ENCODE results near the gene ADCYAP1R1. TPM values are rescaled to one million over a fixed set of nuclear protein-coding genes. Genes with fewer than 3 reads are reported as not detected.

Gene ADCYAP1R1
- total RNA-seq, 1 donor from 2014 or later = 12.0 TPM

DNA sequence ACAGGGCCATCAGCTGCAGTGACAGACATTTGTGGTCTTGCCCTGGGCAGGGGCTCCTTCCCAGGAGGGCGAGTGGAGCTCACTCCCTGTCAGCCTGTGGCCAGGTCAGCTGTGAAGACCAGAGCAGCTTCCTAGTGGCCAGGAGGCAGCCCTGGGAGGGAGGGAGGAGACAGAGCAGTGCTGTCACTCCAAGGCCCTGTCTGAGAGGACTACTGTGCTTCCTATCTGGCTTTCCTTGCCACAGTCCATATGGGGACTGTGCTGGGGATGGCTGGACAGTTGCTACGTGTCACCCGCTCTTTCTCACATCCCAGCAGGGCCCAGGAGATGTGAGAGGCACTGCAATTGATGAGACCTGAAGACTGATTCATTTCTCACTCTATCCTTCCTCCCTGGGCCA lies 15.2 kb upstream of the ADCYAP1R1 start:
- intact Hi-C loops (cut with DNase I) = no loop called here
- Histone ChIP-seq H3K4me1 (no peaks in the 10 kb centered on the region), H3K9me3 (no peaks in the 10 kb centered on the region), H3K27me3 (no peaks in the 10 kb centered on the region), H3K4me3 (no peak overlapping the region), H3K27ac (no peak overlapping the region), H3K36me3 (no peaks in the 10 kb centered on the region)
- no peak for DNase-seq (ENCODE audit: extremely low spot score in 2 of 2)
- TF ChIP-seq POLR2AphosphoS5 (IDR thresholded peaks at IDR 0.05; ENCODE audit: insufficient read depth in 1 of 2, low read depth in 1 of 2) (no peak), POLR2A (IDR thresholded peaks at IDR 0.05) (no peak)
- TF ChIP-seq, protein P1, sequence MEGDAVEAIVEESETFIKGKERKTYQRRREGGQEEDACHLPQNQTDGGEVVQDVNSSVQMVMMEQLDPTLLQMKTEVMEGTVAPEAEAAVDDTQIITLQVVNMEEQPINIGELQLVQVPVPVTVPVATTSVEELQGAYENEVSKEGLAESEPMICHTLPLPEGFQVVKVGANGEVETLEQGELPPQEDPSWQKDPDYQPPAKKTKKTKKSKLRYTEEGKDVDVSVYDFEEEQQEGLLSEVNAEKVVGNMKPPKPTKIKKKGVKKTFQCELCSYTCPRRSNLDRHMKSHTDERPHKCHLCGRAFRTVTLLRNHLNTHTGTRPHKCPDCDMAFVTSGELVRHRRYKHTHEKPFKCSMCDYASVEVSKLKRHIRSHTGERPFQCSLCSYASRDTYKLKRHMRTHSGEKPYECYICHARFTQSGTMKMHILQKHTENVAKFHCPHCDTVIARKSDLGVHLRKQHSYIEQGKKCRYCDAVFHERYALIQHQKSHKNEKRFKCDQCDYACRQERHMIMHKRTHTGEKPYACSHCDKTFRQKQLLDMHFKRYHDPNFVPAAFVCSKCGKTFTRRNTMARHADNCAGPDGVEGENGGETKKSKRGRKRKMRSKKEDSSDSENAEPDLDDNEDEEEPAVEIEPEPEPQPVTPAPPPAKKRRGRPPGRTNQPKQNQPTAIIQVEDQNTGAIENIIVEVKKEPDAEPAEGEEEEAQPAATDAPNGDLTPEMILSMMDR (IDR thresholded peaks at IDR 0.05) = no peak

DNA sequence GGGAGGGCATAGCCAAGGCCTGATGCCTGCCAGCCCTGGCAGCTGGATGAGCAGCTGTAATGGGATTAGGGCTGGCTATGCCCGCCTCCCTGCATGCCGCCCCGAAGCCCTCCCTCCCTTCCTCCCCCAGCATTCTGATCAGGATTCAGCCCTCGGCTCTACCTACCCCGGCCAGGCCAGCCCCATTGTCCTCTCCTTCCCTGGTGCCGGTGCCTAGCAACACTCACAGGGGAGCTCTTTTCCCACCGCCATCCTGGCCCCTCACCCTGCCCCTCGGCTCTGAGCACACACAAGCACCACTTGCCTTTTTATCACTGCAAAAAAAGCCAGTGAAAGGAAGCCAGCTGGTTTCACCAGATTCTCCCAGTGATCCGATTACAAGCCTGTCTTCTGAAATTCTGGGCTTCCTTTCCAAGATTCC lies 9.0 kb upstream of the ADCYAP1R1 start:
- TF ChIP-seq, protein P1 (IDR thresholded peaks at IDR 0.05) = no peak
- TF ChIP-seq POLR2A (IDR thresholded peaks at IDR 0.05) (no peak), POLR2AphosphoS5 (IDR thresholded peaks at IDR 0.05; ENCODE audit: insufficient read depth in 1 of 2, low read depth in 1 of 2) (no peak)
- Histone ChIP-seq H3K36me3 (no peaks in the 10 kb centered on the region), H3K4me3 (no peak overlapping the region), H3K27ac (peak overlapping the region; percentile 53), H3K4me1 (peaks cover 7% of the 10 kb centered on the region), H3K9me3 (no peaks in the 10 kb centered on the region), H3K27me3 (no peaks in the 10 kb centered on the region)
- intact Hi-C loops (cut with DNase I) = no loop called here
- DNase-seq (ENCODE audit: extremely low spot score in 2 of 2) = no peak

DNA sequence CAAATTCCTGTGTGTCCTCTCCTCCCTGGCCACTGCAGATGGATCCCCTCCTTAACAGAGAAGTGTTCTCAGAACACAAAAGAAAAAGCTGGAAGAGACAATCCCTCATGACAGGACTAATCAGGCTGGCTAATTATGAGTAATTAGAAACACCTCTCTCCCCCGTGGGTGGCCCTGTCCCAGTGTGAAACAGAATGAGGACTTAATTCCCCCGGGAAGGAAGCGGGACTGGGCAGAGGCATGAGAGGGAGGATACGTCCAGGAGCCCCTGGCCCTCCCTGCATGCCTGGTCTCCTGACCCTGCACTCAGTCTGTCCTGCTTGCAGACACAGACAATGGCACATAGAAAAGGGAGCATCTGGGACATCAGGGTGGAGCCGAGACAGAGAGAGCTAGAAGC lies 7.6 kb upstream of the ADCYAP1R1 start:
- intact Hi-C loops (cut with DNase I) = no loop called here
- no peaks in the 10 kb centered on the region for H3K27me3 ChIP-seq
- no peak for DNase-seq (ENCODE audit: extremely low spot score in 2 of 2)
- no peak overlapping the region for H3K27ac ChIP-seq
- TF ChIP-seq, protein P1 (IDR thresholded peaks at IDR 0.05) = no peak
- no peak for TF ChIP-seq POLR2A (IDR thresholded peaks at IDR 0.05)
- no peak for TF ChIP-seq POLR2AphosphoS5 (IDR thresholded peaks at IDR 0.05; ENCODE audit: insufficient read depth in 1 of 2, low read depth in 1 of 2)
- H3K4me3 ChIP-seq = no peak overlapping the region
- H3K9me3 ChIP-seq = no peaks in the 10 kb centered on the region
- H3K4me1 ChIP-seq = peaks cover 7% of the 10 kb centered on the region
- H3K36me3 ChIP-seq = no peaks in the 10 kb centered on the region

DNA sequence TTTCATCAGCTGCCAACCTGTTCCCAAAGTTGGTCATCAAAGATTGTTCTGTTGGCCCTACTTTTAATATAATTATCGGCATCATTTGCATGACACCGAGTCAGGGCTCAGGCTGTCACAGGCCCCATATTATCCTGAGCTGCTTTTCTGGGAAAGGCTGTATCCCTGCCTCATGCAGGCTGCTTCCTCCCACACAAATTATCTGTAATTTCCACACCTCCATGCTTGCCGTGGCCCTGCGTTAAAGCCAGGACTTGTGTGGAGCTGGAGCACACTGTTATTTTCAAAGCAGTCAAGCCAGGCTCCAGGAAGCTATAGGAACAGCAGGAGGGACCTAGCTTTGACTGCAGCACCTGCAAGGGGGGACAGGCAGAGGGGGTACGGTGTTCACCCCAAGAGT lies 5.4 kb upstream of the ADCYAP1R1 start:
- Histone ChIP-seq H3K9me3 (no peaks in the 10 kb centered on the region), H3K4me3 (no peak overlapping the region), H3K4me1 (peaks cover 7% of the 10 kb centered on the region), H3K27ac (no peak overlapping the region), H3K27me3 (no peaks in the 10 kb centered on the region), H3K36me3 (no peaks in the 10 kb centered on the region)
- intact Hi-C loops (cut with DNase I) = no loop called here
- DNase-seq (ENCODE audit: extremely low spot score in 2 of 2) = no peak
- TF ChIP-seq POLR2A (IDR thresholded peaks at IDR 0.05) = no peak
- no peak for TF ChIP-seq POLR2AphosphoS5 (IDR thresholded peaks at IDR 0.05; ENCODE audit: insufficient read depth in 1 of 2, low read depth in 1 of 2)
- TF ChIP-seq, protein P1 (IDR thresholded peaks at IDR 0.05) = no peak

DNA sequence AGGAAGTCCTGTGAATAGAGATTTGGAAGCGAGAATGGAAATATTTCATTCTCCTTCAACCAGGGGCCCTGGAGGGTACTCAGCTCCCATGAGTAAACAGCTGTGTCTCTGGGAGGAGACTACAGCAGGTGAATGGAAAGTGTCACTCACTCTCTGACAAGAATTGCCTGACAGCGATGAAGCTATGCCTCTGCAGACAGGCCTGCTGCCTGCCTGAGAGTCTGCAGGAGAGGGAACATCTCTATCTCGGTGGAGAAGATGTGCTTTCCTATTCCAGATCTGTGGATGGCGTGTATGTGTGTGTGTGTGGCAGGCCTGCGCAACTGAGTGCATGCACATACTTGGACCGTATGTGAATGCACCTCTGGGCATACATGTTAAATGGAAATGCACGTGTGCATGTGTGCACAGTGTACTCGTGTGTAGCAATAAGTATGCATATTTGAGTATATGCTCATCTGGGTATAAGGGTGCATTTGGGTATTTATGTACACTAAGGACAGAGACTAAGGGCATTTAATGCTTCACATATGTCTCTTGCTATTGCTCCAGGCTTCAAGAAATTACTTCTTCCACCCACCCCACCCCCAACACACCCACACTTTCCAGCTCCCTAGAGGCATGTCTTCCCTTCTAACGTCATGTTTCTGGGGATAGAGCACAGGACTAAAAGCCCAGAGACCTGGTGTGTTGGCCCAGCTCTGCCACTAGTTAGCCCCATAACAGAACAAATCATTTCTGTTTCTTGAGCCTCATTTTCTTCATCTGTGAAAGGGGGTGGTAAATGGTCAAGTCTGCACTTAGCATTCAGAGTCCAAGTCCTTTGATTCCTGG lies 4.6 kb upstream of the ADCYAP1R1 start:
- H3K4me3 ChIP-seq = no peak overlapping the region
- DNase-seq (ENCODE audit: extremely low spot score in 2 of 2) = no peak
- intact Hi-C loops (cut with DNase I) = no loop called here
- peaks cover 7% of the 10 kb centered on the region for H3K4me1 ChIP-seq
- H3K27ac ChIP-seq = no peak overlapping the region
- no peaks in the 10 kb centered on the region for H3K36me3 ChIP-seq
- no peaks in the 10 kb centered on the region for H3K9me3 ChIP-seq
- TF ChIP-seq, protein P1 (IDR thresholded peaks at IDR 0.05) = no peak
- TF ChIP-seq POLR2AphosphoS5 (IDR thresholded peaks at IDR 0.05; ENCODE audit: insufficient read depth in 1 of 2, low read depth in 1 of 2) = no peak
- no peak for TF ChIP-seq POLR2A (IDR thresholded peaks at IDR 0.05)
- no peaks in the 10 kb centered on the region for H3K27me3 ChIP-seq
